GM12892 (cell line): ENCODE measurements around the gene CAMTA1.

Experiments used
- POLR2A ChIP-seq: IDR thresholded peaks from 2 replicates; pipeline ENCODE4 v1.6.1; 2011; ENCODE audit warnings: low read depth, low read length, control low read depth
- POLR2AphosphoS5 ChIP-seq: IDR thresholded peaks from 2 replicates; pipeline ENCODE4 v1.6.1; 2011; ENCODE audit warnings: low read depth, low read length, control low read depth

GRCh38 chr1:6871300-6871972 is 86.2 kb downstream of the CAMTA1 start:
- TF ChIP-seq POLR2AphosphoS5 = no peak
- no peak for TF ChIP-seq POLR2A
